ENCODE data around the gene NCOA5.

NCOA5 gene

DNA sequence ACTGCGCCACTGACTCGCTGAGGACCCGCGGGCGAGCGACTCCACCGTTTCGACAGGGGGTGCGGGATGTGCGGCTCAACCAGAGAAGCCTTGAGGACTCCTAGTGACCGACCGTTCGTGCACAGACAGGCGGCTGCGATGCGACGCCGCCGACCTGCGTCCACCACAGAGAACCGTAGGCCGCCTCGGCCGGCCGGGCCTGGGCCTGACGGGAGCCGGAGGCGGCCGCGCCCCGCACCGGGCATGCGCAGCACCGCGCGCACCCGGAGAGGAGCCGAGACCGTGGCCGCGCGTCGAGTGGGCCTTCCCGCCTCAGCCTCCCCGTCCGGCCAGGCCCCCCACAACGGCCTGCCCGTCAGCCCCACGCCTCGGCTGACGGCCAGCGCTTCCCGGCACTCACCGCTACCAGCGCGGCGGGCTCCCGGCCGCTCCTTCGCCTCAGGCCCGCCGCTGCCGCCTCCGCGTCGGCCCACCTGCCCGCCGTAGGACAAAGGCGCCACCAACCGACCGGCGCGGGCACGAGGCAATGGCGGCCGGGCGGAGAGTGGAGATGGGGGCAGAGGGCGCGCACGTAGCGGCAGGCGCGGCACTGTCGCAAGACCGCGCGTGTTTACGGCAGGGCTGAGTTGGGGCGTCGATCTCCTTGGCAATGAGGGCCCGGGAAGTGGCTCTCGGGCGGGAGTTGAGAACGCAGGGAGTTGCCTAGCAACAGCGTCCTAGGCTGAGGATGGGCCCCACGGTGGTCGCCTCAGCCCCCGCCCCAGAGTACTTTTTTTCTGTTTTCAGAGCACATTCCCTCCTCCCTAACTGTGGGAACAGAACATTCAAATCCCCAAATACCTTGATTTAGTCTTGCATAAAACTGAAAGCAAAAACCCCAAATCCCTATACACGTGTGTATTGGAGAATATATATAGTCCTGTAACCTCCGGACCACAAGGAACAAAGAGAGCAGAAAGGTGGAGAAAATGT is at the start of gene NCOA5:
TSS of gene NCOA5 (minus strand) at position 546 of the 972 bp plus-strand sequence. CDS start 10,538 bp downstream, outside the sequence.
- no peaks in the 10 kb centered on the region for H3K36me3 ChIP-seq (ENCODE audit: control insufficient read depth, insufficient read depth, low read length, severe bottlenecking)

GRCh38 chr20:46139266-46139889 is 49.6 kb upstream of the NCOA5 start:
- DNase-seq (ENCODE audit: low read depth), result no peak
- peaks cover 6% of the 10 kb centered on the region for H3K4me1 ChIP-seq (ENCODE audit: control insufficient read depth, insufficient read depth, low read length)
- no peaks in the 10 kb centered on the region for H3K9me3 ChIP-seq (ENCODE audit: control insufficient read depth, low read length)
- no peak overlapping the region for H3K9ac ChIP-seq (ENCODE audit: low read length)
- no peak overlapping the region for H3K4me3 ChIP-seq (ENCODE audit: low read length)
- no peaks in the 10 kb centered on the region for H3K36me3 ChIP-seq (ENCODE audit: control insufficient read depth, insufficient read depth, low read length, severe bottlenecking)
- H3K27me3 ChIP-seq (replicated peaks; ENCODE audit: control insufficient read depth, insufficient read depth, low read length), result peaks cover 81% of the 10 kb centered on the region

More for the DNA sequence above, at the start of gene NCOA5:
- peak within 1 kb of the TSS; percentile 94 for H3K9ac ChIP-seq (ENCODE audit: low read length)
- H3K4me3 ChIP-seq (ENCODE audit: low read length), result peak within 1 kb of the TSS; percentile 89
- H3K27me3 ChIP-seq (replicated peaks; ENCODE audit: control insufficient read depth, insufficient read depth, low read length), result no peaks in the 10 kb centered on the region
- DNase-seq (ENCODE audit: low read depth), result peak; percentile 98
- peaks cover 45% of the 10 kb centered on the region for H3K4me1 ChIP-seq (ENCODE audit: control insufficient read depth, insufficient read depth, low read length)
- no peaks in the 10 kb centered on the region for H3K9me3 ChIP-seq (ENCODE audit: control insufficient read depth, low read length)

DNA sequence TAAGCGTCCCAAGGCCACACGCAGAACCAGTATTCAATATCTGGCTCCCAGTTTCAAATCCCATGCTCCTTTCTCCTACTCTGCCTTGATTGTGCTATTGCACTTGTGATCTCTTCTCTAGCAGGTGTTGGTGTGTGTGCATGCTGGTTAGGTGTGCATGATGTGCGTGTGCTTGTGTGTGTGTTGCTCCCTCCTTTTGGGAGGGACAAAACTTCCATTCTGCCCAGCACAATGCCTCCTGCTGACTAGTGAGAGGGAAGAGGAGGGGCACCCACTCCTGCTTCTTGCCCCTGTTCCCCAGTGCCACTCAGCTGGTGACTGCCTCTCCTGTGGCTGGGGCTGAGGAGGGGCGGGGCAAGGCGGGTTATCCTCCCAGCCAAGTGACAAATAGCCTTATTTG is 48.1 kb upstream of the NCOA5 start:
- Histone ChIP-seq H3K9me3 (ENCODE audit: control insufficient read depth, low read length) (no peaks in the 10 kb centered on the region), H3K36me3 (ENCODE audit: control insufficient read depth, insufficient read depth, low read length, severe bottlenecking) (no peaks in the 10 kb centered on the region), H3K27me3 (replicated peaks; ENCODE audit: control insufficient read depth, insufficient read depth, low read length) (peaks cover 78% of the 10 kb centered on the region), H3K4me1 (ENCODE audit: control insufficient read depth, insufficient read depth, low read length) (peaks cover 6% of the 10 kb centered on the region), H3K9ac (ENCODE audit: low read length) (no peak overlapping the region), H3K4me3 (ENCODE audit: low read length) (no peak overlapping the region)
- DNase-seq (ENCODE audit: low read depth), result no peak

DNA sequence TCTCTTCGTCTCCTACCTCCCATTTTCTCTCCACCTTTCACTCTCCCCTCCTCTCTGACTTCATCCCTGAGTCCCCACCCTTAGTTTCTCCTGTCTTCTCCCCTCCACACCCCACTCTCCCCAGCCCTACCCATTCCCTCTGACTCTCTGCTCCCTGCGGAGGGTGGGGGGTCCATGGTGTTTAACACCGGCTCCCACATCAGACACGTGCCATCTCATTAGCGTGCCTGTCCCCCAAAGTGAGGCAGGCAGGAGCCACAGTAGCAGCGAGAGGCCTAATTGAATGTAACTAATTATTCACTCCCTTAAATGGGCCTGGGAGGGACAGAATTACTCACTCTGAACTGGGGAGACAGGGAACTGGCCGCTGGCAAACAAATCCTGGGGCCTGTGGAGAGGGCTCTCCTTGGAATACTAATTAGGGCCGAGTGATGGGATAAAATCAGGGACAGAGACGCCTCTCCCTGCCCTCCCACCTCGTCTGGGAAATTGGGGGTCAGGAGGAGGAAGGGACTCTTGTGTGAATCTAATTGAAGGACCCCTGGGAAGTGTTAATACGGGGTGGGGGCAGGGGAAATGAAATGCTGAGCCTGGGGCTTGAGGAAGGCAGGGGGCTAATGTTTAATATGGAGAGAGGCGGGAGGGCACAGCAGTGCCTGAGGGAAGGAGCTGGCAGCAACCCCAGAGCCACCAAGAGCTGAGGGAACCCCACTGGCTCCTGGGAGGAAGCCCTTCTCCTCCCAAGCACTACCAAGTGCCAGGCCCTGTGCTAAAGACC is 46.3 kb upstream of the NCOA5 start:
- H3K36me3 ChIP-seq (ENCODE audit: control insufficient read depth, insufficient read depth, low read length, severe bottlenecking), result no peaks in the 10 kb centered on the region
- peaks cover 73% of the 10 kb centered on the region for H3K27me3 ChIP-seq (replicated peaks; ENCODE audit: control insufficient read depth, insufficient read depth, low read length)
- H3K9ac ChIP-seq (ENCODE audit: low read length), result no peak overlapping the region
- H3K9me3 ChIP-seq (ENCODE audit: control insufficient read depth, low read length), result no peaks in the 10 kb centered on the region
- no peaks in the 10 kb centered on the region for H3K4me1 ChIP-seq (ENCODE audit: control insufficient read depth, insufficient read depth, low read length)
- DNase-seq (ENCODE audit: low read depth), result no peak
- H3K4me3 ChIP-seq (ENCODE audit: low read length), result no peak overlapping the region

GRCh38 chr20:46134716-46135115 is 45.0 kb upstream of the NCOA5 start:
- H3K4me1 ChIP-seq (ENCODE audit: control insufficient read depth, insufficient read depth, low read length), result no peaks in the 10 kb centered on the region
- H3K4me3 ChIP-seq (ENCODE audit: low read length), result no peak overlapping the region
- DNase-seq (ENCODE audit: low read depth), result no peak
- H3K9ac ChIP-seq (ENCODE audit: low read length), result no peak overlapping the region
- no peaks in the 10 kb centered on the region for H3K36me3 ChIP-seq (ENCODE audit: control insufficient read depth, insufficient read depth, low read length, severe bottlenecking)
- no peaks in the 10 kb centered on the region for H3K9me3 ChIP-seq (ENCODE audit: control insufficient read depth, low read length)
- peaks cover 72% of the 10 kb centered on the region for H3K27me3 ChIP-seq (replicated peaks; ENCODE audit: control insufficient read depth, insufficient read depth, low read length)

DNA sequence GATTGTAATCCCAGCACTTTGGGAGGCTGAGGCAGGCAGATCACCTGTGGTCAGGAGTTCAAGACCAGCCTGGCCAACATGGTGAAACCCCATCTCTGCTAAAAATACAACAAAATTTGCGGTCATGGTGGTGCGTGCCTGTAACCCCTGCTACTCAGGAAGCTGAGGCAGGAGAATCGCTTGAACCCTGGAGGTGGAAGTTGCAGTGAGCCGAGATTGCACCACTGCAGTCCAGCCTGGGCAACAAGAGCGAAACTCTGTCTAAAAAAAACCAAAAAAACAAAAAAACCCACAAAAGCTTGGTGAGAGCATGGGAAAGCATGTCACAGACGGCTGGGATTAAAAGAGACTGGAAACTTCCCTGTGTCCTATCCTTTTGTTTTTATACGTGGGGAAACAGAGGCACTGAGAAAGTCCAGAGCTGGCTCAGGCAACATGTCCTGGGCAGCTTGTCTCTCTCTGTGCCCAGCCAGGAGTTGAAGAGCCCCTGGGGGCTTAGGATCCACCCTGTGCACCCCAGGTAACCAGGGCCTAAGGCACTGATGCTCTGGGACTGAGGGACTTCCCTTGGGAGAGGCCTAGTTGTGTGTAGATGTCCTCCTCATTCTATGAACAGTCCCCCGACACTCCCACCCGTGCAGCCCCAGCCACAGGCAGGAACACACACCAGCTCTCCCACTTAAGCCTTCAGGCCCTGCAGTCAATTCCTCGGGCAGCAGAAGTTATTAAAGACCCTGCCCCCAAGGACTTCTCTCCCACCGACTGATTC is 44.3 kb upstream of the NCOA5 start:
- DNase-seq (ENCODE audit: low read depth), result no peak
- Histone ChIP-seq H3K36me3 (ENCODE audit: control insufficient read depth, insufficient read depth, low read length, severe bottlenecking) (no peaks in the 10 kb centered on the region), H3K9me3 (ENCODE audit: control insufficient read depth, low read length) (no peaks in the 10 kb centered on the region), H3K27me3 (replicated peaks; ENCODE audit: control insufficient read depth, insufficient read depth, low read length) (peaks cover 71% of the 10 kb centered on the region), H3K9ac (ENCODE audit: low read length) (no peak overlapping the region), H3K4me3 (ENCODE audit: low read length) (no peak overlapping the region), H3K4me1 (ENCODE audit: control insufficient read depth, insufficient read depth, low read length) (no peaks in the 10 kb centered on the region)

DNA sequence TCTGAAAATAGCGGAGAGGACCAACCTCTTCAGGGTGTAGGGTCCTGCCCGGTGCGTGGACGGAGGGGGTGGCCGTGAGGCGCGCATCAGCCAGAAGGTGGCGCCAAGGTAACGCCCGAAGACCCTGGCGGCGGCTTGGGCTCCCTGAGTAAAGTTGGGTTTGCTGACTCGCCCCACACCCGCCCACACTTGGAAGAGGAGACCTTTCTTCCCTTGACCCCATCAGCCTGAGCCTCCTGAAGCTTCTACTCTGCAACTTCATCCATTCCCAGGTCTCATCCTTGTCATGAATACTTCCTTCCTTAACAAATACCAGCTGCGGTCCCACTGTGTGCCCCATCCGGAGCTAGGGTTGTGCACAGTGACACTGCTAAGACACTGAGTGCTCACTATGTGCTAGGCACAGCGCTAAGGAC is 43.0 kb upstream of the NCOA5 start:
- peaks cover 63% of the 10 kb centered on the region for H3K27me3 ChIP-seq (replicated peaks; ENCODE audit: control insufficient read depth, insufficient read depth, low read length)
- DNase-seq (ENCODE audit: low read depth), result peak; percentile 80
- H3K9ac ChIP-seq (ENCODE audit: low read length), result no peak overlapping the region
- no peaks in the 10 kb centered on the region for H3K4me1 ChIP-seq (ENCODE audit: control insufficient read depth, insufficient read depth, low read length)
- H3K9me3 ChIP-seq (ENCODE audit: control insufficient read depth, low read length), result no peaks in the 10 kb centered on the region
- H3K4me3 ChIP-seq (ENCODE audit: low read length), result no peak overlapping the region
- H3K36me3 ChIP-seq (ENCODE audit: control insufficient read depth, insufficient read depth, low read length, severe bottlenecking), result no peaks in the 10 kb centered on the region

- Histone ChIP-seq H3K4me3 (ENCODE audit: low read length) (no peak overlapping the region), H3K9me3 (ENCODE audit: control insufficient read depth, low read length) (no peaks in the 10 kb centered on the region), H3K4me1 (ENCODE audit: control insufficient read depth, insufficient read depth, low read length) (no peaks in the 10 kb centered on the region), H3K36me3 (ENCODE audit: control insufficient read depth, insufficient read depth, low read length, severe bottlenecking) (no peaks in the 10 kb centered on the region), H3K27me3 (replicated peaks; ENCODE audit: control insufficient read depth, insufficient read depth, low read length) (peaks cover 56% of the 10 kb centered on the region), H3K9ac (ENCODE audit: low read length) (no peak overlapping the region)
- peak; percentile 12 for DNase-seq (ENCODE audit: low read depth)
These were observed 41.6 kb upstream of the NCOA5 start for GRCh38 chr20:46131396-46131795.

DNA sequence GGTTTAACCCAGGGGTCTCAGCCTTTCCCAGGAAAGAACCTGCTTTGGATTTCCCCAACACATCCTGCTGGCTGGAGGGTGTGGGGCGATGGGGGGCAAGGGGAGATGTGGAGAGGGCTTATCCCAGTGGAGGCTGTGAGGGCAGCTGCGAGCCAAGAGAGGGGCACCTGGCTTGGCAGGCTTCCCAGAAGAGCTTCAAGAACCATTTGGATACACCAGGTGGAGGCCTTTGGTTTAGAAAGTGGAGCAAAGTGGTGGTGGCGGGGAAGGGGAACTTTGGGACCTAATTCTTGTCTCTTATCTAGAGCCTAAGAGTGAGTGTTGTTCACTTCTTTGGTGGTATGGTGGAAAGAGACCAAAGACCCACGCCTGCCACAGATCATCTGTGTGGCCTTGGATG is 40.8 kb upstream of the NCOA5 start:
- no peak for DNase-seq (ENCODE audit: low read depth)
- H3K4me1 ChIP-seq (ENCODE audit: control insufficient read depth, insufficient read depth, low read length), result no peaks in the 10 kb centered on the region
- peaks cover 52% of the 10 kb centered on the region for H3K27me3 ChIP-seq (replicated peaks; ENCODE audit: control insufficient read depth, insufficient read depth, low read length)
- H3K9ac ChIP-seq (ENCODE audit: low read length), result no peak overlapping the region
- H3K36me3 ChIP-seq (ENCODE audit: control insufficient read depth, insufficient read depth, low read length, severe bottlenecking), result no peaks in the 10 kb centered on the region
- H3K4me3 ChIP-seq (ENCODE audit: low read length), result no peak overlapping the region
- H3K9me3 ChIP-seq (ENCODE audit: control insufficient read depth, low read length), result no peaks in the 10 kb centered on the region

DNA sequence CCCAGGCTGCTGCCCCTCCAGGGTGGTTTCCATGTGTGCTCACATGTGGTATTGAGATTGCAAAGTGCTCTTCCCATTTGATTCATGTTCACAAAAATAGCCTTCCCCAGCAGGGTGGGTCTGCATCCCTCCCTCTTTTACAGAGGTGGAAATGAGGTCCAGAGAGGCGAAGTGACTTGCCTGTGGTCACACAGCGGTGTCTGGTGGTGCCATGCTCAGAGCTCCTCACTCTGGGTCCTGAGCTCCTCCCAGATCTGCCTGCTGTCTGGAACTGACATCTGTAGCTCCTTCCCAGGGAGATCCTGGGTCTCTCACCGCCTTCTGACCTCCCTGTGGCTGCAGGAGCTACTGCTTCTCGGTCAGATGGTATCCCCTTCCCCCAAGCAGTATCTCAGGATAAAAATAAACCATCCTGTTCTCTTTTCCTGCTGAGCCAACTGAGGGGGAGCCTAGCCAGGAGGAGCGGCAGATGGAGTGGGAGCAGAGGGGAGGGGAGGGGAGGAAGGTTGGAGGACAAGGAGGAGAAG is 40.3 kb upstream of the NCOA5 start:
- Histone ChIP-seq H3K9ac (ENCODE audit: low read length) (no peak overlapping the region), H3K4me3 (ENCODE audit: low read length) (no peak overlapping the region), H3K9me3 (ENCODE audit: control insufficient read depth, low read length) (no peaks in the 10 kb centered on the region), H3K36me3 (ENCODE audit: control insufficient read depth, insufficient read depth, low read length, severe bottlenecking) (no peaks in the 10 kb centered on the region), H3K4me1 (ENCODE audit: control insufficient read depth, insufficient read depth, low read length) (no peaks in the 10 kb centered on the region), H3K27me3 (replicated peaks; ENCODE audit: control insufficient read depth, insufficient read depth, low read length) (peaks cover 51% of the 10 kb centered on the region)
- no peak for DNase-seq (ENCODE audit: low read depth)

Data from adipocyte (in vitro differentiated cells).